OCI-M2 (cell line): ENCODE measurements around the gene FTO.

Experiments used
- DNase-seq: peaks from one replicate; lab custom pipeline; 2025; ENCODE audit not compliant: unreplicated experiment; lab: John Stamatoyannopoulos, UW

Gene FTO

DNA sequence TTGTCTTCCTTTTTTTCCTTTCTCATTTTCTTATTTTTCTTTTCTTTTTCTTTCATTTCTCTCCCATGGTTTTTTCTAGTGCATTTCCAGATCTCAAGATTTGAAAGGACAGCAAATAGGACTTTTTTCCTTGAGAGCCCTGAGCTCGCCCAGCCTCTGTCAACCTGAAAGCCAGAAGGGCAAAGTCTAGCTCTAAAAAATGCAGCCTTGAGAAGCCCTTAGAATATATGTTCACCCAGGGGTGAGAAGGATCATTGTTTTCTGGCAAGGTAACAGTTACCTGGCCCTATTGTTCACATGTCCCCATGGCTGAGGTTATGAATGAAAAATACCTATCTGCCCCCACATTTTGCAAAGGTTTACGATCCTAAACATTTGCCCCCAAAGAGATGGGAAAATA lies 364.3 kb downstream of the FTO start:
- no peak for DNase-seq

- no peak for DNase-seq
Observed at GRCh38 chr16:54069601-54070239, 365.8 kb downstream of the FTO start.

DNA sequence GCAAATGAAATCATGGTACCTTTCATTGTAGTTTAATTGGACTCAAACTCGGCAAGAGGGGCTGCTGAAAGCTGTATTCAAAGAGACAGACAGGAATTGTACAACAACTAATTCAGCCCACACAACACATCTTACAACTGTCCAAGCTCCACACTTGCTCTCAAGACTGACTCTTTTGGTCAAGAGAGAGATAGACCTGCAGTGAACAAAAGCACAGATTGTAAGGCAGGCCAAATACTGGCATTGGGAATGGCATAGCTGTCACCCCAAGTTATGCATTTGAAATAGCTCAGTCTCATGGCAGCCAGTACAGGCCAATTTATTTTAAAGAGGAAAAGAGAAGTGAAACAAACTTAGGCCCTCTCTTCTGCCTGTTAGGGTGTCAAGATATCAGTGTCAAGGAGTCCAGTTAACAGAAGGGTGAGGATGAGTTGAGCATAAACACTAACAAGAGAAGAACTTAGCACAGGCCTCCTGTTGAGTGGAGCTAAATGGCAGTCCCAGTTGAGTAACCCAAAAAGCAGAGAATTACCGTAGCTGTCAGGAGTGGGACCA lies 366.9 kb downstream of the FTO start:
- DNase-seq = no peak

DNA sequence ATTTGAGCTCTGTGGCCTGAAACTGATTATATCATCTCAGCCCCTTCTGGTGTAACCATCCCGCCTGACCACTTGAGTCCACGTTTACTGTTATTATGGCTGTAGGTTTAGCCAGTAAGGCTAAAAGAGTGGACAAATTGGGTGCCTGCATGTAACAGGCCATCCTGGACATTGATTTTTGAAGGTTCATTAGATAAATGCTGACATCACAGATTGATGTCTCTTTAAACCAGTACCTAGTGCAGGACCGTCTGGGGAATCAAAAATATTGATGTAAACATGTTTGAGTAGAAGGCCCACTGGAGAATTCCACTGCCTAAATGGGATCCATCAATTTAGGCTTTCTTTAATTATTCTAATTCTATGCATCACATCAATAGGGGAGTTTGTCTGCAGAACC lies 367.6 kb downstream of the FTO start:
- no peak for DNase-seq

DNA sequence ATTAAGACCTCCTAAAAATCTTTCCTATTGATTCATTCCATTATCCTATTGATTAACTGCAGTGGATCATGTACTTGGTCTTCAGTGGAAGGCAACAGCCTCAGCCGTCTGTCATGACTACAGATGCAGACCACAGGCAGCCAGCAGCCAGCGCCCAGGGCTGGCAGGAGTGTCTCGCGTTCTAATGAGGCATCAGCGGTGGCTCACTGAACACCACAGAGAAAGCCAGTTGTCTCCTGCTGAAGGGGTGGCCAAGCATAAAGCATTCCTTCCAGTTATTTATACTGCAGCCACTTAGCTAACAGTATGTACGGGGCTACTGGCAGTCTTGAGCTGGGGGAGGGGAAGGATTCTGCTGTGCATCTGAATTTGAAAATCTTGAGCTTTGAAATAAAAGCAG lies 368.3 kb downstream of the FTO start:
- DNase-seq = no peak

DNA sequence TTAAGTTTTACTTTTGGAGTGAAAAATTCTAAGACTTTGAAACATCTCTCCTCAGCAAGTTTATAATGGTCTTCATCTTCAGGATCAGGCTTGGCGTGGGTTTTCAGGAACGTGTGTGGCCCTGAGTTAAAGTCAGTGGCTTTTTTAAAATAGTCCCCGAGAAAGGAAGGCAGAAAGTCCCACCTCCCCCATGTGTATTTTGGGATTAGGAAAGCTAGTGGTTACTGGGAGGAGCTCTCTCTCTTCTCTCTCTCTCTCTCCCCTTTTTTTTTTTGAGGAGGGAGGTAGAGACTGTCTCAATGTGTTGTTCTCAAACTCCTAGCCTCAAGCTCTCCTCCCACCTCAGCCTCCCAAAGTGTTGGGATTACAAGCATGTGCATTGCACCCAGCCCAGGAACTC lies 369.4 kb downstream of the FTO start:
- DNase-seq = no peak

DNA sequence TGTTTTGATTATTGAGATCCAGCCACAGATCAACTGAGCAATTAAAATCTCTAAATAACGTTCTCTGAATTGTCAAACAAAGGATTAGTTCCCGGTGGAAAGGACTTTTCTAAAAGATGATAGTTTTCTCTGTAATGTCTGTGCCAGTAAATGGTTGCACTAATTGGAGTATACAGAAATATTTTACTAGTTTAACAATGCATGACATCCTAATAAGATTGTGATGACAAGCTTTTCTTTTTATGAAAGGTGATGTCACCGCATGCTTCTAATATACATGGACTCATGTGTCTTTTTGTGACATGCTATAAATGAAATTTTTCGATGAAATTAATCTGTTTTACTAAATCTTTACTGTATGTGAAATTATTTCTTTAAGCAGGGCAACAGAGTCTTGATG lies 371.5 kb downstream of the FTO start:
- DNase-seq = no peak

DNA sequence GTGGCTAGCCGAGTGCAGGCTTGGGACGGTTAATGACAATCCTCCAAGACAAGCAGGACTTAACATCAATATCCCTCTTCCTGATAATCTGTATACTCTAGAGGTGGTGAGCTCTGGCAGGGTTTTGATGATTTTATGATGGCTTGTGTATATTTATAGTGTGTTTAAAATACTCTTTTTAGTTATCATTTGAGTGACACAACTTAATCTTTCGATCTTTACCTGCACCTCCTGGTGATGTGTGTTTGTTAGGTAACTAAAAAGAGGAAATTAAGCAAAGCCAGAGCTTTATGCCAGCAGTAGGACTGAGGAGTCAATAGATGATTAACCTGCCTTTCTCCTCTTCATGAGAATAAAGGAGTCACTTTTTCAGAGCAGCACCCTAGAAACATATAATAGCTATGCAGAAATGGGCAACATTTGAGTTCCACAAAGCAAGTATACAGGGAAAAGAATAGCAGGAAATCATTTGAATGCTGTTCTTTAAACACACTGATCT lies 372.1 kb downstream of the FTO start:
- DNase-seq = no peak

DNA sequence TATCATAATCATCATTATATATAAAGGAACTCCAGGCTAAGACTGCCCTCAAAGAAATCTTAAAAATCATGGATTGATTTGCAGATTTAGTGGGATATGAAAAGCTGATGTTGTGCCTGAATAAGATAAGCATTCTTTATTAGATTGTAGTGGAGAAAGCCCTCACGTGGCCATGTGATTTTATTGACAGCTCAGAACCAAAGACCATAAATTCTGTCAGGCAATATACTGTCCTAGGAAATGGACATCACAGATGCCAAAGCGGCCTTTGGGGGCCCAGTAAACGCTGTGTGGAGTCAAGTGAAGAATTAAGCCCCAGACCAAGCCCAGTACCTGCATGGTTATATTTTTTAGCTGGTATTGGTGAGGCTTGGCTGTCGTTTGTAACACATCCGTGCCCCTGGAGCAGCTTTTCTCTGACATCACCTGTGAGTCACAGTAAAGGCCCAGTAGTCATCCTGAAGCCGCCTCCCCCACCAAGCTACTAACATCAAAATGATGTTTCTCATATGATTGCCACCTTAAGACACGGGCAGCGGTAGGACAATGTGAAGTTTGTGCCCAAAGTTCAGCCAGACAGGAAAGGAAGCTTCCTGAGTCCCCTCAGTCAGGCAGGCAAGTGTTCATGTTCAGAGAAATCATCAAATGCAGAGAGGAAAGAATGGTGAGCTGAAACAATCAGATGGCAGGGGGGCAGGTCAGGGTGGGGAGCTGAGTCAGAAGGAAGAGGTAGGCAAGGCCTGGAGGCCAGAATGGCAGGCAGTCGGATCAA lies 373.3 kb downstream of the FTO start:
- no peak for DNase-seq

GRCh38 chr16:54080524-54081008 lies 376.6 kb downstream of the FTO start:
- DNase-seq = no peak

GRCh38 chr16:54086791-54087190 lies 382.8 kb downstream of the FTO start:
- no peak for DNase-seq

DNA sequence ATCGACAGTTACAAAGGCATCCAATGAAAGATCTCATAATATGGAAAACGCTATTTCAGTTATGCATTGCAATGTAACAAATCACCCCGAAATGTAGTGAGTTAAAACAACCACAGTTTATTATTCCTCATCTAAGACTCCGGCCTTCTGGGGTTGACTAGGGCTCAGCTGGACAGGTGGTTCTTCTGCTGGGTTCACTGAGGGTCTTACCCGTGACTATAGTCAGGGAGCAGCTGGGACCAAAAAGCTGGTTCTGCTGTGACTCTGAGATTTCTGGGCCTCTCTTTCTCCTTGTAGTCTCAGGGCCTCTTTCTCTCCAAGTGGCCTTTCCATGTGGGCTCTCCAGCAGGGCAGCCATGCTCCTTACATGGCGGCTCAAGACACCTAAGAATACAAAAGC lies 386.6 kb downstream of the FTO start:
- no peak for DNase-seq

DNA sequence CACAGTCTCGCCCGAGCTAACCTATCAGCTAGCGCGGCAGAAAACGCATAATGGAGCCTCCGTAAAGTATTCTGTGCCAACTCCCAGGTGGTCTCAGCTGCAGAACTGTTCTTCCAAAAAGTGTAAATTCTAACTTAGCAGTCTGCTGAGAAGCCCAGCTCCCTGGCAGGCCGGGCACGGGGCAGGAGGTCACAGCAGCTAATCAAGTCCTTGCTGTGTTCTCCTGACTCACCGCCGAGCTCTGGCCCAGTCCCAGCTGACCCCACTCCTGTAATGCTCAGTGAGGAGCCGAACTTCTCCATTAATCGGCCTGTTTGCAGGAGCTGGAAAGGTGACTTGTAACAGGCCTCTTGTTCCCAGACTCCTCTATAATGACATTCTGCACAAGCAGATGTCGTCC lies 389.3 kb downstream of the FTO start:
- DNase-seq = no peak

DNA sequence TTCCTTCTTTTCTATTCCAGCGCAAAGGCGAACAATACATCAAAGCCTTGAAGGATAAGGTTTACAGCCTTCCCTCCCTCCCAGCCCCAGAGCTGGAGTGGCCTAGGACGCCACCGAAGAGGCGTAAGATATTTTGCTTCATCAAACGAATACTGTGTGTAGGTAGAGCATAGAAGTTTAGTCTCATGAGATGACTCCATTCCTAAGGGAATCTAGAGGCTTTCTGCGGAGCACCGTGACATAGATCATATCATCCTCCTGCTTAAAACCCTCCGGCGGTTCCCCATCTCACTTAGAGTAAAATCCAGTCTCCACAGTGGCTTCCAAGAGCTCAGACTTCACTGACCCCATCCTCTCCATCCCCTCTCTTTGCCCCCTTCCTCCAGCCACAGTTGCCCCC lies 390.7 kb downstream of the FTO start:
- DNase-seq = no peak

- no peak for DNase-seq
Observed at GRCh38 chr16:54096607-54097006, 392.7 kb downstream of the FTO start.

GRCh38 chr16:54097774-54098173 lies 393.8 kb downstream of the FTO start:
- no peak for DNase-seq

DNA sequence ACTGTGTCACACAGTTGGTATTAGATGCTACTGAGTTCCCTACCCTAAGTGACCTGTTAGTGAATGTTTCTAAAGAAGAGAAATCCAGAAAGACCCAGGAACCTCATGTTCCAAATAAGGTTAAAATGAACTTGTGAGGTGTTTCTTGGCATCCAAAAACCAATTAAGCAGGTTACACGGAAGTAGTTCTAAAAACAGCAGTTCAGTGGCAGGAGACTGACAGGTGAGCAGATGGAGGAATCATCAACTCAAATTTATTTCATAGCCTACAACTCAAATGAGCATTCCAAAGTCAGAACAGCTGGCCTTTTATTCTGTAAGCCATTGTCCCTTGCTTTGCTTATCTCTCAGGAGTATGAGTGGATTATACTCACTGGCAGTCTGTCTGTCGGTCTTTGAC lies 394.3 kb downstream of the FTO start:
- DNase-seq = no peak

- no peak for DNase-seq
Observed at GRCh38 chr16:54099627-54100026, 395.7 kb downstream of the FTO start.

DNA sequence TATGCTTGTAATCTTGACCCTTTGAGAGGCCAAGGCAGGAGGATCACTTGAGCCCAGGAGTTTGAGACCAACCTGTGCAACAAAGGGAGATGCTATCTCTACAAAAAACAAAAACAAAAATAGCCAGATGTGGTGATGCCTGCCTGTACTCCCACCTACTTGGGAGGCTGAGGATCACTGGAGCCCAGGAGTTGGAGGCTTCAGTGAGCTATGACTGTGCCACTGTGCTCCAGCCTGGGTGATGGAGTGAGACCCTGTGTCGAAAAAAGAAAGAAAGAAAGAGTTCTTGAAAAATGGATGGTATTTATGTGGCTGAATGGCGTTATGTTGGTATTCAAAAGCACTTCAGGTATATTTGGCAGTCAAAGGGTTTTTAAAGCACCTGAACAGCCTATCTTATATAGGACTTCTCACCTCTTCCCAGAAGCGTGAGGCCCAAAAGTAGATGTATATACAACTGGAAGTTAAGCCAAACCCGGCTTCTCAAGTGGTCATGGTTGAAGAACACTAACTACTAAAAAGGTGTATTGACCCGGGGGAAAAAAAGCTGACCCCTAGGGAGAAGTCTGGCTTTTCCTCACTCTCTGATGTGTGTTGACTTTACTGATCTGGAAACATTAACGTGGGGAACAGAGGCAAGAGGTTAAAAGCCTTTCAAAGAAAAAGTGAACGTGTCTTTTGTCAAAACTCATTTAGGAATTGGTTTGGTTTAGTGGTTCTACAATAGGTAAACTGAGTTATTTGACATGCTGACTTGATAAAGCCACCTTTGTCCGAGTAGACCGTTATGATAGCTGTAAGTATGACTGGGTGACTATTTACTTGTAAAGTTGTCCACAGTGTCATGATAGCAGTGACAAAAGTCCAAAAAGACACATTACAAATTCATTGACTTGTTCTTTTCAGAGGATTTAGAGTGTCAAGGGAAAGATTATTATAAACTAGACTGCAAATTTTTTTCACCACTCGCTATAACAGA lies 399.2 kb downstream of the FTO start:
- DNase-seq = no peak

GRCh38 chr16:54106057-54106456 lies 402.1 kb downstream of the FTO start:
- no peak for DNase-seq

- DNase-seq = no peak
Observed at GRCh38 chr16:54107583-54108202, 403.7 kb downstream of the FTO start.
